Lower leg skin (tissue), 4 donors: ENCODE measurements around the gene DESI2. TPM values are rescaled to one million over a fixed set of nuclear protein-coding genes. Genes with fewer than 3 reads are reported as not detected.

Experiments used
- DNase-seq, 2 donors: peaks; one replicate each; pipeline ENCODE4 v3.0.0-alpha.2; 2019; ENCODE audit warnings: low spot score in 2 of 2
- H3K4me3 ChIP-seq: fragments of 200-600 bp; sonication (generic); 2 replicates; pipeline ENCODE4 v1.5.1; 2017; ENCODE audit warnings: mild to moderate bottlenecking, low read depth; ENCODE audit not compliant: poor library complexity, severe bottlenecking
- CTCF ChIP-seq, 3 donors: fragments of 450-650 bp; IDR thresholded peaks; one replicate each; pipeline ENCODE4 v1.5.1; 2016; ENCODE audit warnings: antibody characterized with exemption in 3 of 3, mild to moderate bottlenecking in 3 of 3, moderate library complexity in 2 of 3
- POLR2A ChIP-seq, 2 donors: fragments of 450-650 bp; IDR thresholded peaks; one replicate each; pipeline ENCODE4 v1.6.1; 2016 to 2017; ENCODE audit warnings: antibody characterized with exemption in 2 of 2, mild to moderate bottlenecking in 1 of 2, moderate library complexity in 1 of 2
- WGBS, 2 donors: methylation state at CpG; one replicate each; pipeline ENCODE4 v1.1.5; 2018; 5-methylcytosine and 5-hydroxymethylcytosine counted together
- intact Hi-C: fragments of 100-400 bp; cut with DNase I; formaldehyde crosslinking; loops from one replicate; pipeline ENCODE4 v1.15.0; 2023; ENCODE audit warnings: low total_unique reads
- total RNA-seq, 4 donors: library from RNA; depleted of rRNA; stranded (reverse); fragments of >200 nt; gene quantifications; one replicate each; pipeline ENCODE4 v1.1.0, GENCODE V29; 2016

The DESI2 gene
- total RNA-seq, 4 donors from 2014 or later = 25.2 to 30.2 (median 29.9) TPM

- TF ChIP-seq CTCF (IDR thresholded peaks at IDR 0.05) = no peak
- TF ChIP-seq POLR2A (IDR thresholded peaks at IDR 0.05) = no peak
- WGBS, 2 donors = 84 to 86% methylated on average over 6 of the region's 6 CpGs
- intact Hi-C loops = no loop called here
- DNase-seq = no peak
- H3K4me3 ChIP-seq = no peak overlapping the region
Measured at GRCh38 chr1:244647819-244648218, 5.1 kb upstream of the DESI2 start.

- WGBS, 2 donors = 38 to 43% methylated on average over 15 of the region's 15 CpGs
- TF ChIP-seq CTCF (IDR thresholded peaks at IDR 0.05) (no peak), POLR2A (IDR thresholded peaks at IDR 0.05) (no peak)
- peak overlapping the region; percentile 2 for H3K4me3 ChIP-seq
- intact Hi-C loops = no loop called here
- DNase-seq = no peak
Measured at GRCh38 chr1:244651956-244652622, 837 bp upstream of the DESI2 start.

- DNase-seq = peak in 1 of 2 donors; percentile 35
- intact Hi-C loops = no loop called here
- H3K4me3 ChIP-seq = peak overlapping the region; percentile 94
- 1% methylated on average over 34 of the region's 34 CpGs for WGBS, 2 donors
- TF ChIP-seq CTCF (IDR thresholded peaks at IDR 0.05) (no peak), POLR2A (IDR thresholded peaks at IDR 0.05) (no peak)
Measured at GRCh38 chr1:244653439-244654107, 647 bp downstream of the DESI2 start.

- intact Hi-C loops = no loop called here
- 13 to 17% methylated on average over 8 of the region's 8 CpGs for WGBS, 2 donors
- H3K4me3 ChIP-seq = peak overlapping the region; percentile 94
- no peak for TF ChIP-seq POLR2A (IDR thresholded peaks at IDR 0.05)
- no peak for TF ChIP-seq CTCF (IDR thresholded peaks at IDR 0.05)
- no peak for DNase-seq
Measured at GRCh38 chr1:244654108-244655038, 1.4 kb downstream of the DESI2 start.

- H3K4me3 ChIP-seq = no peak overlapping the region
- no peak for DNase-seq
- intact Hi-C loops = no loop called here
- no peak for TF ChIP-seq POLR2A (IDR thresholded peaks at IDR 0.05)
- TF ChIP-seq CTCF (IDR thresholded peaks at IDR 0.05) = no peak
- 93 to 96% methylated on average over 1 of the region's 1 CpG for WGBS, 2 donors
Measured at GRCh38 chr1:244655186-244655585, 2.3 kb downstream of the DESI2 start.
